Measurements from ENCODE around the gene PHF2.

DNA sequence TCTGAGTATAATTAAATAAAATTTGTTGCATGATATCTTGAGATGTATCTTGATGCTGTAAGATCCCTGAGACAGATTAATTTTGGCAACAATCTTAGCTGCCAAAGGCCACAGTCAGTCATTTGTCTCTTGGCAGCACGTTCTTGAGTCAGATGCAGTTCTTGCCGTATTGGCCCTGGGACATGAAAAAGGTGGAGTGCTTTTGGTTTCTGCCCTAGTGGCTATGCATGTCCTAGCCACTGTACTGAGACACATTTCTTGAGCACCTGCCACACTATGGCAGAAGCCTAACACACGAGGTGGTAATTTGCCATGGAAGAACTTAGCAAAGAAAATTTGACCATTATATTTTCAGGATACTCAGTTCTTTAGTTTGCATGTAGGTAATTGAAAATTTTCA lies 45.0 kb upstream of the PHF2 start:
- TF ChIP-seq, protein P1, sequence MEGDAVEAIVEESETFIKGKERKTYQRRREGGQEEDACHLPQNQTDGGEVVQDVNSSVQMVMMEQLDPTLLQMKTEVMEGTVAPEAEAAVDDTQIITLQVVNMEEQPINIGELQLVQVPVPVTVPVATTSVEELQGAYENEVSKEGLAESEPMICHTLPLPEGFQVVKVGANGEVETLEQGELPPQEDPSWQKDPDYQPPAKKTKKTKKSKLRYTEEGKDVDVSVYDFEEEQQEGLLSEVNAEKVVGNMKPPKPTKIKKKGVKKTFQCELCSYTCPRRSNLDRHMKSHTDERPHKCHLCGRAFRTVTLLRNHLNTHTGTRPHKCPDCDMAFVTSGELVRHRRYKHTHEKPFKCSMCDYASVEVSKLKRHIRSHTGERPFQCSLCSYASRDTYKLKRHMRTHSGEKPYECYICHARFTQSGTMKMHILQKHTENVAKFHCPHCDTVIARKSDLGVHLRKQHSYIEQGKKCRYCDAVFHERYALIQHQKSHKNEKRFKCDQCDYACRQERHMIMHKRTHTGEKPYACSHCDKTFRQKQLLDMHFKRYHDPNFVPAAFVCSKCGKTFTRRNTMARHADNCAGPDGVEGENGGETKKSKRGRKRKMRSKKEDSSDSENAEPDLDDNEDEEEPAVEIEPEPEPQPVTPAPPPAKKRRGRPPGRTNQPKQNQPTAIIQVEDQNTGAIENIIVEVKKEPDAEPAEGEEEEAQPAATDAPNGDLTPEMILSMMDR (IDR thresholded peaks at IDR 0.05; ENCODE audit: insufficient read depth, low read depth, low read length) = no peak
- no peak for TF ChIP-seq EZH2 (IDR thresholded peaks at IDR 0.05; ENCODE audit: insufficient read depth, low read length)
